ENCODE measurements around the gene VWA2. TPM values are rescaled to one million over a fixed set of nuclear protein-coding genes. Genes with fewer than 3 reads are reported as not detected.

Gene VWA2
- total RNA-seq, 1 experiment from 2014 or later: not detected

GRCh38 chr10:114290038-114290437, 51.0 kb downstream of the VWA2 start:
- Histone ChIP-seq H3K4me2 (ENCODE audit: low read length) (no peak overlapping the region), H3K79me2 (ENCODE audit: insufficient read depth, low read length) (no peaks in the 10 kb centered on the region), H3K27ac (ENCODE audit: low read depth, low read length) (no peak overlapping the region), H3K9me3 (ENCODE audit: control insufficient read depth in 1 of 2, insufficient read depth in 1 of 2, low read depth in 1 of 2, low read length in 2 of 2) (peaks cover 6 to 8% of the 10 kb centered on the region in 2 experiments; a peak in 1 of 4 replicates), H3K4me3 (replicated peaks in 1 of 2; ENCODE audit: low read depth in 1 of 2, low read length in 2 of 2) (no peak overlapping the region), H3K36me3 (ENCODE audit: control insufficient read depth in 1 of 2, insufficient read depth in 2 of 2, low read length in 2 of 2) (no peaks in the 10 kb centered on the region), H3K9me2 (ENCODE audit: insufficient read depth) (no peaks in the 10 kb centered on the region), H3K27me3 (ENCODE audit: insufficient read depth, low read length) (no peaks in the 10 kb centered on the region), H4K20me1 (ENCODE audit: insufficient read depth) (no peaks in the 10 kb centered on the region), H2AFZ (ENCODE audit: low read depth, low read length, poor library complexity, severe bottlenecking) (no peak overlapping the region), H3K4me1 (ENCODE audit: control insufficient read depth in 1 of 2, insufficient read depth in 2 of 2, low read length in 2 of 2) (no peaks in the 10 kb centered on the region), H3K9ac (ENCODE audit: low read length) (no peak overlapping the region)
- ChIA-PET CTCF (no interaction called here), POLR2A (no interaction called here), RAD21 (ENCODE audit: low non-redundant PET in 1 of 2, low total read pairs in 2 of 2, uncharacterized antibody in 2 of 2, unreplicated experiment in 2 of 2) (no interaction called here)
- no peak for TF ChIP-seq YY1 (IDR thresholded peaks at IDR 0.05; ENCODE audit: extremely low read depth, insufficient replicate concordance, low read depth, low read length)
- TF ChIP-seq CTCF (IDR thresholded peaks at IDR 0.05 in 2 of 3, conservative IDR thresholded peaks at IDR 0.05 in 1 of 3; ENCODE audit: borderline replicate concordance in 1 of 3, insufficient read depth in 1 of 3, low read depth in 2 of 3, low read length in 2 of 3): no peak
- no peak for TF ChIP-seq TCF7L2 (IDR thresholded peaks at IDR 0.05; ENCODE audit: borderline replicate concordance, extremely low read depth, insufficient read depth, insufficient read length)
- no peak for TF ChIP-seq FOSL1 (IDR thresholded peaks at IDR 0.05; ENCODE audit: low read depth)
- no peak for TF ChIP-seq EZH2 (IDR thresholded peaks at IDR 0.05)
- TF ChIP-seq, protein P1, sequence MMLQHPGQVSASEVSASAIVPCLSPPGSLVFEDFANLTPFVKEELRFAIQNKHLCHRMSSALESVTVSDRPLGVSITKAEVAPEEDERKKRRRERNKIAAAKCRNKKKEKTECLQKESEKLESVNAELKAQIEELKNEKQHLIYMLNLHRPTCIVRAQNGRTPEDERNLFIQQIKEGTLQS (IDR thresholded peaks at IDR 0.05): no peak
- no peak for TF ChIP-seq RAD21 (IDR thresholded peaks at IDR 0.05; ENCODE audit: low read depth)
- TF ChIP-seq SIN3A (IDR thresholded peaks at IDR 0.05; ENCODE audit: low read depth): no peak
- TF ChIP-seq CEBPB (IDR thresholded peaks at IDR 0.05; ENCODE audit: low read depth): no peak
- no TSS peak for BruUV-seq (replicated peaks)
- ATAC-seq: no peak
- no peak for DNase-seq (ENCODE audit: low read depth, low spot score)
- intact Hi-C loops (cut with micrococcal nuclease): no loop called here

All from HCT116 (cell line).